Activated naive CD4-positive, alpha-beta T cell treated with anti-CD3 and anti-CD28 coated beads for 36 hours (primary cell): ENCODE results near the gene ID3. TPM values are rescaled to one million over a fixed set of nuclear protein-coding genes. Genes with fewer than 3 reads are reported as not detected.

Source experiments
- total RNA-seq, 2 experiments: library from RNA; stranded (reverse); gene quantifications; one replicate each; pipeline ENCODE4 v1.2.3, GENCODE V29; 2021

Gene ID3
- total RNA-seq, 2 experiments from 2014 or later = 69.5 to 74.6 TPM

Other genes with a start within 250 kb of the ID3 start
- 100 to 1,000 TPM; 203 to 208 TPM for gene HNRNPR, start 215.2 kb downstream of the ID3 start, total RNA-seq
- gene ZNF436, start 189.7 kb downstream of the ID3 start, total RNA-seq = 1 to 10 TPM; 3.3 to 3.5 TPM
- gene TCEA3, start 134.8 kb downstream of the ID3 start, total RNA-seq = 10 to 100 TPM; 13.7 to 15.3 TPM
- 1 to 10 TPM in 1 of 2 experiments, under 1 TPM in 1; 0.76 to 1.3 TPM for gene ASAP3, start 75.3 kb downstream of the ID3 start, total RNA-seq
- 10 to 100 TPM; 31.3 to 33.8 TPM for gene E2F2, start 28.3 kb downstream of the ID3 start, total RNA-seq
- gene RPL11, start 132.3 kb upstream of the ID3 start, total RNA-seq = 1,000 to 10,000 TPM; 1,701 to 1,742 TPM
- gene ELOA, start 184.0 kb upstream of the ID3 start, total RNA-seq = 10 to 100 TPM; 21.8 to 22.6 TPM
- 10 to 100 TPM; 73.8 to 75.1 TPM for gene PITHD1, start 218.9 kb upstream of the ID3 start, total RNA-seq
- gene LYPLA2, start 231.6 kb upstream of the ID3 start, total RNA-seq = 10 to 100 TPM; 48.1 to 49.7 TPM
- gene GALE, start 241.3 kb upstream of the ID3 start, total RNA-seq = 10 to 100 TPM; 19.7 to 23.1 TPM